Left cardiac atrium (tissue), 4 donors: Measurements from ENCODE around the gene SLAMF7. TPM values are rescaled to one million over a fixed set of nuclear protein-coding genes. Genes with fewer than 3 reads are reported as not detected.

Experiments
- ATAC-seq, 2 donors: fragments of 200-7000 bp; cut with Tn5 transposase; one replicate each; pipeline ENCODE4 v1.9.1; 2020; ENCODE audit warnings: mild to moderate bottlenecking in 2 of 2, moderate library complexity in 2 of 2
- DNase-seq: peaks from one replicate; pipeline ENCODE4 v3.0.0-alpha.2; 2020
- intact Hi-C, 2 donors: fragments of 100-400 bp; cut with DNase I; formaldehyde crosslinking; loops; one replicate each; pipeline versions ENCODE4 v1.14.1 to v1.15.1; 2022 to 2023
- total RNA-seq, 2 donors: library from RNA; stranded (reverse); fragmentation: NEBNext Ultra II Directional; extraction: Animal tissue kit (Norgen Biotek cat#: 25700); gene quantifications; one replicate each; pipeline ENCODE4 v1.2.1, GENCODE V29; 2021
- donor health status: DM: no; HTN: yes; CAD: no.
- donor health status: DM: no; HTN: yes; CAD: no; lungs with severe emphysema.
- donor health status: DM: yes; HTN: yes; CAD: no.
- donor health status: Dilated cardiomyopathy.

The SLAMF7 gene
- total RNA-seq, 2 donors from 2014 or later: 0.68 to 1.9 TPM

DNA sequence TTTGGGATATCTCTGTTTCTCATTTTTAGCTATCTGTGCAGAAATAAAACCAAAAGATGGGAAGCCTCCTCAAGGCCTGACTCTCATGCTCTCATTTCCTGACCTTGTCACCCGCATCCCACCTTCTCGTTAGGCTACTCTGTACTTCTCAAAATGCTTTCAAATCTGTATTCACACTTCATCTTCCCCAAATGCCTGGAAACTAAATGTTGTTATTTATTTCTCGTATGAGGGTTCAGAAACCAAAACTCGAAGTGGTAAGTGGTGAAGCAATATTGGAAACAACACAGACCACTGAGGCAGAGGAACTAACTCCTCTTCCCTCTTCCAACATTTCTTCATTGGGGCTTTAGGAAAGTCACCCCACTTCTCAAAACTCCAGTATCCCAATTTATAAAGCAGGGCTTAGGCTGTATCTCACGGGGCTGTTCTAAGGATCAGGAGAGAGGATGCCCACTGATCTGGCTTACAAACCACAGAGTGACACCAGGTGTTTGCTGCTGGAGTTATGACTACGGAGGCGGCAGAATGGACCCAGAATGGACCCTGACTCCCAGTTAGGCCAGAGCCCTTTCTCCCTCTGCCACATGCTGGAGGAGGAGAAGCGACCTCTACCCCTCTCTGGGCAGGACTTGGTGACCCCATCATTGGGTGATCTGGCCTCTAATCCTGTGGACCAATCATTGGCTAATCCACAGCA lies 3.5 kb downstream of the SLAMF7 start:
- intact Hi-C loops: no loop called here
- DNase-seq: no peak
- ATAC-seq: no peak

DNA sequence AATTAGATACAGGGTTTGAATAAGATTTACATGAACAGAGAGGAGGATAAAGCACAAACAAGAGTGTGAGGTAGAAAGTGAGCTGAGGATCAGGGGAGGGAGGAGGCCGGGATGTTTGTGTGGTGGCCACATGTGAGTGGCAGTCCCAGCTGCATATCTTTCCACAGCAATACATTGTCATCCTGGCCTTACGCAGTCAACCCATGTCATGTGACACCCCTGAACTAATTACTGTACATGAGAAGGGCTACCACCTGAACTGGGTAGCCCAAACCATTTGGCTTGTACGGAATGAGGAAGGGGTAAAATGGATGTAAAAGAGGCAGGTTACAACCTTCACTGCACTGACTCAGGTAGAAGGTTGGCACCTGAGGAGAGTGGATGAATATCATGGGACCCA lies 4.2 kb downstream of the SLAMF7 start:
- ATAC-seq: no peak
- intact Hi-C loops: no loop called here
- DNase-seq: no peak

DNA sequence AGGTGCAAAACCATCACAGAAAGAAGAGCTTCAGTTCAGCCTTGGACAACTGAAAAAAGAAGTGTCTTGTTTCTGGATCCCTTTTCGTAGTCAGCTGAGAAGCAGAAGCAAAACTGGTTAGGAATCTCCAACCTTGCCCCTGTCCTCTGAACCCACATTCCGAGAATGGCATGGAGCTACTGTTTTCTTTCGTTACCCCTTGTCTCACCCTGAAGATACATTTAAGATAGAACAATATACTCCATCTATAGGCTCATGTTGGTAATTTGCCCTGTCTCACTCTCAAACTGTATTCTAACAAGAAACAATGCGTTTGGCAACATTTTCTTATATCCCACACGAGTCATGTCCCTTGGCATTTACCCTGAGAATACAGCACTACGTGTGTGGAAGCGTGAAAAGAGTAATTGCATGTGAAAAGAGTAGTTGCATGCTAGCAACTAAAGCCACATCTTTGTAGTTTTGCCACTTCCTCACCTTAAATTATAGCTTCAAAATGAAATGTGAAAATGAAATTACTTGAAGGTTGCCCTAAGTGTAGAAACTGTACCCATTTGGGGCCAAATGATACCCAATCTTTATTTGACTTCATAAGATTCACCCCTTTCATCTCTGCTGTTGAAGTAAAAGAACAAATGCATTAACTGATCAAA lies 5.3 kb downstream of the SLAMF7 start:
- no peak for ATAC-seq
- intact Hi-C loops: no loop called here
- no peak for DNase-seq

DNA sequence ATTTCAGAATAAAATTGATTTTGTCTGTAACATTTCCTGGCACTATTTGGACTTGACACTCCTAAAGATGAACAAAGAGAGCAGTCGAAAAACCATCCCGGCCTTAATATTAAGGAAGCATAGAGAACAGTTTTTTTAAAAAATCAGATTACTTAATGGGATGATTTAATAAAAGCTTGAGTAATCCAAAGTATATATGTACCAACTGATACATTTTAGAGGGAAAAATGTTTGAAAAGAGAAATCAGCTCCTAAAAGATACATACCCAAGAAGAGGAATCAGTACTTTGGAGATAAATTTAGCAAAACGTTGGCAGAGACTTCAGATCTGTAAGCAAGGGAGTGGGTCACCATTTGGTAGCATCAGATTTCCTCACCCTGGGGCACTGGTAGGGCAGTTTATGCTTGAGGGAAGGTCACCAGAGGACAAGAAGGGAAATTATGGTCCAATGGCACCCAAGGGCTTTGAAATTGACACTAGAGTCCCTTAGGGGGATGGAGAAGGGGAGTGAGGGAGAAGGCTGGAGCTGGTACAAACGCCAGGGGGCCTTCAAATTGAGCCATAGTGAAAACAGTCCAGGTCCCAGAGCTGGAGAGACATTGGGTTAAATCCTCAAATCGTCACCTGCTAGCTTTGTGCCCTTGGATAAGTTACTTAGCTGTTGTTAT lies 5.9 kb downstream of the SLAMF7 start:
- DNase-seq: no peak
- ATAC-seq: no peak
- intact Hi-C loops: no loop called here

DNA sequence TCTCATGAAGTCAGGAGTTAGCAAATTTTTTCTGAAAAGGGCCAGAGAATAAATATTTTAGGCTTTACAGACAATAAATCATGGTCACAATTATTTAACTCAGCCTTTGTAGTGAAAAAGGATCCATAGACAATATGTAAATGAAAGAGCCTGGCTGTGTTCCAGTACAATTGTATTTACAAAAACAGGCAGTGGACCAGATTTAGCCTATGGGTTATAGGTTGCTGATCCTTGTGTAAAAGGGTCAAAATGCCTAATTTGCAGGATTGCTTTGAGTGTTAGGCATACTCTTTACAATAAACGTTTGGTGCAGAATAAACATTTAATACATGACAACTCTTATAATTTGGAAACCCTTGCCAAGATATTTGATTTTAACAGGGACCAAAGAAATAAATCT lies 6.5 kb downstream of the SLAMF7 start:
- intact Hi-C loops: no loop called here
- DNase-seq (no peak), ATAC-seq (no peak)

DNA sequence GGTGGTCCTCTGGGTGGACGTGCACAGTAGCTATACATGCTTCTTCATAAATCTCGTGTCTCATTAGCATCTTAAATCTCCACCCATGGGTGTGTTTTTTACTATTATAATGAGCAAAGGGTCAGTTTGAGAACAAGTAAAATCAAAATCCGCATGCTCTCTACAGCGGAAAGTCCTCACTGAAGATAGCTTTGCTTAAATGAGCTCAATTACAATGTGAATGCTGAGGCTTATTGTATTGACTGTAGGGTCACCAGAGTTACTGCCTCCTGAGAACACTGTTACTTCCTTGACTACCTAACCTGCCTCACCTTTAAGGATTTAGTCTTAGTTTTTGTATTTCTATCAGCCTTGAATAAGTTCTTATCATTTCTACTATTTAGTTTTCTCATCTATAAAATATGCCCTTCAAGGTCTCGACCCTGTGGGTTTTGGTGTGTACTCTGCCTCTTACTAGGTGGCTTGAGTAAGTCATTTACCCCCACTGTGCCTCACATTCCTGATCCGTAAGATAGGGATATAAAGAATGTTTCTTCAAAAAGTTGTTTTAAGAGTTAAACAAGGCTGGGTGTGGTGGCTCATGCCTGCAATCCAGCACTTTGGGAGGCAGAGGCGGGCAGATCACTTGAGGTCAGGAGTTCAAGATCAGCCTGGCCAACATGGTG lies 7.9 kb downstream of the SLAMF7 start:
- no peak for ATAC-seq
- intact Hi-C loops: no loop called here
- no peak for DNase-seq

DNA sequence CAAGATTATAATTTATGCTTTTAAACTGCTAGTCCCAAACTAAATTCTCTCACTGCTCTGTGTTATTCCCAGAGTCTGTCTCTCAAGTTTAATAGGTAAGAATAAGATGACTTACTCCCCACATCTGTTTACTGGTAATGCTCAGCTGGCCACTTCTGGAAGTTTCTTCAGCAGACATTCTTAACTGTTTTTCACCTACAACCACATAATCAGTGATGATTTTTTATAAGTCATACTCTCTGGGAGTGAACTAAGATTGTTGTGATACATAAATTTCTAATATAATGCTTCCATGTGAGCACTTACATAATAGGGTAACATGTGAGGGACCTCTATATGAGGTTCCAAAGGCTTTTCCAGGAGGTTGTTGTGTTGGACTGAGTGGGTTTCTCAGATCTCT lies 8.7 kb downstream of the SLAMF7 start:
- ATAC-seq (no peak), DNase-seq (no peak)
- intact Hi-C loops: no loop called here

DNA sequence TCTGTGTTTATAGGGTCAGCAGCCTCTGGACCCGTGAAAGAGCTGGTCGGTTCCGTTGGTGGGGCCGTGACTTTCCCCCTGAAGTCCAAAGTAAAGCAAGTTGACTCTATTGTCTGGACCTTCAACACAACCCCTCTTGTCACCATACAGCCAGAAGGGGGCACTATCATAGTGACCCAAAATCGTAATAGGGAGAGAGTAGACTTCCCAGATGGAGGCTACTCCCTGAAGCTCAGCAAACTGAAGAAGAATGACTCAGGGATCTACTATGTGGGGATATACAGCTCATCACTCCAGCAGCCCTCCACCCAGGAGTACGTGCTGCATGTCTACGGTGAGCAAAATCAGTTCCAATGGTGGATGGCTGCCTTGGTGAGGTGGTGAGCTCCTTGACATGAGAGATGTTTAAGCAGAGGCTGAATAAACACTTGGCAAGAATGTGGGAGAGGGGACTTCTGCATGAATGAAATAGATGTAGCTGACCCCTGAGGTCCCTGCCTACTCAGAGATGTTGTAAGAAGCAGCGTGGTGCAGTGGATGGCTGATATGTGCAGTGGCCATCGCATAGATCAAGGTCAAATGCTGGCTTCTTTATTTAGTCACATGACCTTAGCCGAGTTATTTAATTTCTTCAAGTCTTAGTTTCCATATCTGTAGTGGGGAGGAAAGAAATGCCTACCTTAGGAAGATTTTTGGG lies 9.3 kb downstream of the SLAMF7 start:
- ATAC-seq (peak in 1 of 2 donors; percentile 64), DNase-seq (no peak)
- intact Hi-C loops: no loop called here

DNA sequence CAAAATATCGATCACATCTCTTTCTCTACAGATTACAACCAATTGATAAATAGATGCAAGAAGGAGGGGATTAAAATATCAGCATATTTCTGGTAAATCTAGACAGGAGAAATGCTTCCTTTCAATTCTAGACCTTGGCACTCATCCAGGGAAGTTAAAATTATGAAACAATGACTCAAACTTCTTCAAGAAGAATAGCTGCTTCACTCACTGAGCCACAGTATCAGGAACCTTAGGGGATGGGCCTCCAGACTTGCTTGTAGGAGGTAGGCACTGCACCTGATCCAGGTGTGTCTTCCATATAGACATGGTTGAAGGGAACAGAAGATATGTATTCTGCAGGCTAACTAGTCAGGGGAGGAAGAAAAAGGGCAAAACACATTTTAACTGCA lies 9.8 kb downstream of the SLAMF7 start:
- DNase-seq (no peak), ATAC-seq (peak in 1 of 2 donors; percentile 21)
- intact Hi-C loops: no loop called here

DNA sequence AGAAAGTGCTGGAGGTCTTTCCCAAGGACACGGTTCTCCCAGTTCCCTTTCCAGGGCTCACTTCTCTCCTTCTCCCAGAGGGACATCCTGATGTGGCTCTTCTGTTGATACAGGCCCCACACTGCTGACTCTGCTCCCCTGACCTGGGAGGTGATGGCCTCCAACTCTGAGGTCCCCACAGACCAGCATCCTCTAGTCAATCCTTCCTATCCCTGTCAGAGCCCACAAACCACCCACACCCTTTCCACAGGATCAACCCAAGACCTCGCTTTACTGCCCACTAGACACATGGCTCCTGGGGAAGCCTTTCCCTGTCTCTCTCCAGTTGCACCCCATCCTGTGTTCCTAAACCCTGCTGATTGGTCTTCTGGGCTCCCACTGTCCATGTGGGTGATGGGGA lies 11.6 kb downstream of the SLAMF7 start:
- ATAC-seq (no peak), DNase-seq (no peak)
- intact Hi-C loops: no loop called here

DNA sequence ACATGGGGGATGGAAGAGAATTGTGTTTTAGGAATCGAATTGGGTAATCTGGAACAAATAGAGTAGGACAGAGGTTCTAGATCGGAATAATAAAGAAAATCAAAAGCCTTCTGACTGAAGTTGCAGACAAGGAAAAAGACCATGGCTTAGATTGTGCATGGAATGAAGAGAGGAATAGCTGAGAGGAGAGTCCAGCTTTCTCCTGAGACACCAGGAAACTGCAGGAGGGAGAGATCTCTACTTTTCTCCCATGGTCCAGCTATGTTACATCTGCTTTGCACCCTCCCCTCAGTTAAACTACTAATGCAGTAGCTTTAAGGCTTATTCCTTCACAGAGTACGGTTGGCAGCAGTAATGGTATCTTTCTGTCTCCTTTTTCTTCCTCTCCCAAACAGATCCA lies 13.4 kb downstream of the SLAMF7 start:
- intact Hi-C loops: no loop called here
- ATAC-seq (no peak), DNase-seq (no peak)

DNA sequence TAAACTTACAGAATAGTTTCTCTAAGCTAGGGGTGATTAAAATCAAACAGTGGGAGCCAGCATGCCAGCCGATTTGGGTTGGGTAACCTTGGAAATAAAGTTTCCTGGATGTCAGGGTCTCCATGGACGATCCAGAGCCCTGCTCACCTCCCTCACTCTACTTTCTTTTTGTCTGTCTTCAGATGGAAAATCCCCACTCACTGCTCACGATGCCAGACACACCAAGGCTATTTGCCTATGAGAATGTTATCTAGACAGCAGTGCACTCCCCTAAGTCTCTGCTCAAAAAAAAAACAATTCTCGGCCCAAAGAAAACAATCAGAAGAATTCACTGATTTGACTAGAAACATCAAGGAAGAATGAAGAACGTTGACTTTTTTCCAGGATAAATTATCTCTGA lies 13.9 kb downstream of the SLAMF7 start:
- intact Hi-C loops: no loop called here

DNA sequence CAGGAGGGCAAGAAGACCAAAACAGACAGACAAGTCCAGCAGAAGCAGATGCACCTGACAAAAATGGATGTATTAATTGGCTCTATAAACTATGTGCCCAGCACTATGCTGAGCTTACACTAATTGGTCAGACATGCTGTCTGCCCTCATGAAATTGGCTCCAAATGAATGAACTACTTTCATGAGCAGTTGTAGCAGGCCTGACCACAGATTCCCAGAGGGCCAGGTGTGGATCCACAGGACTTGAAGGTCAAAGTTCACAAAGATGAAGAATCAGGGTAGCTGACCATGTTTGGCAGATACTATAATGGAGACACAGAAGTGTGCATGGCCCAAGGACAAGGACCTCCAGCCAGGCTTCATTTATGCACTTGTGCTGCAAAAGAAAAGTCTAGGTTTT lies 14.5 kb downstream of the SLAMF7 start:
- intact Hi-C loops: no loop called here
- ATAC-seq (no peak), DNase-seq (no peak)

More for the DNA sequence above, 13.9 kb downstream of the SLAMF7 start:
- DNase-seq: no peak
- ATAC-seq: peak in 1 of 2 donors; percentile 89

DNA sequence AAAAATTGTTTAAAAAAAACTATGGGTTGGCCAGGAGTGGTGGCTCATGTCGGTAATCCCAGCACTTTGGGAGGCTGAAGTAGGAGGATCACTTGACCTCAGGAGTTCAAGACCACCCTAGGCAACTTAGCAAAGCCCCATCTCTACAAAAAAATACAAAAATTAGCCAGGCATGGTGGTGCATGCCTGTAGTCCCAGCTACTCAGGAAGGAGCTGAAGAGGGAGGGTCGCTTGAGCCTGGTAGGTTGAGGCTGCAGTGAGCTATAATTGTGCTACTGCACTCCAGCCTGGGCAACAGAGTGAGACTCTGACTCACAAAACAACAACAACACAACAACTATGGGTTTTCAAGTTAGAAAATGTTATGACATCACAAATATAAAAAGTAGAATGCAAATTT lies 16.4 kb downstream of the SLAMF7 start:
- no peak for ATAC-seq
- intact Hi-C loops: no loop called here
- DNase-seq: no peak

DNA sequence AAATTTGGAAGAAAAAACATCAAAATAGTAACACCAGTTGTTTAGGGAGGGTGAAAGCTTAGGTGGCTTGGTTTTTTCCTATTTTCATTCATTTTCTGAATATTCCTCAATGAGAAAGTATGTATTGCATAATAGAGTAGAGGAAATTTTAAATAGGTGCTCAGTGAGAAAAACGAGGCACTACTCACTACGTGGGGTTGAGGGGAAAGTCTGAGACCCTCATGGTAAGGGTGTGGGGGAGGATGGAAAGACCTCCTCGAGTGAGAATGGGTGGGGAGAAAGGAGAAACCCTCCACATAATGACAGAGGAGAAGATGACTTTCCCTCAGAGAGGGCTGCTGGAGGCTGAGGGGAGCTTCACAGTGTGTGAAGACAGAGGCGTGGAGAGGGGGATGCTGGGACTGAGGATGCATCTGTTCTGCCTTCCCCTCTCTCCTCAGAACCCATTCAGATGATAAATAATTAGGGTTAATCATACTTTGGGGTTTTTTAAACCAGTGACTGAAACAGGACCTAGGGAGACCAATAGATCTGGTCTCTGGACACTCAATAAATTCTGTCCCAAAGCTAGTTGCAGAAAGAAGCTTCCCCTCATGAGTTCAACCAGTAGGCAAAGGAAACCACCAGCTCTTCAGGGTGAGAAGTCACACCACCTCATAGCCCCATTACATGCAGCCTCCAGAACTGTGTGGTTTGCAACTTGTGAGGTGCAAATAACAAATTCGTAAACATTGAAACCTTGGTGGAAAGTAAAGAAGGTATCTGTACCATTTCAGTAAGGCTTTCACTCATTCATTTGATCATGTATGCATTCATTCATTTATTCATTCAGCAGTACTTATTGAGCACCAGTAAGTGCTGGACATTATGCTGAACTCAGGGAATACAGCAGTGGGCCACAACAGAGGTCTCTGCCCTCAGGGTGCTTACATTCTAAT lies 17.1 kb downstream of the SLAMF7 start:
- DNase-seq (no peak), ATAC-seq (peak in 1 of 2 donors; percentile 50)
- intact Hi-C loops: no loop called here

DNA sequence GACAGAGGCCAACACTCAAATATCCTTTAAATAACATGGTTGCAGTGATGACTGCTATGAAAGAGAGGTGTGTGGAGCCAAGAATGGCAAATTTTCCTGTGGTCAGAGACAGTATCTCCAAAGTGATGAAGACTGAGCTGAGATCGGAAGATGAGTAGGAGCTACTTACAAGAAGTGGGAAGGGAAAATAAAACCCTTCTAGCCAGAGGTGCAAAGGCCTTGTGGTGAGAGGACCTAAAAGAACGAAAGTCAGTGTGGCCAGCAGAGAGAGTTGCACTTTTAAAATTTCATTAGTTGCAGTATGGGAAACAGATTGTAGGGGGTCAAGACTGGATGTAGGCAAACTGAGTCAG lies 17.8 kb downstream of the SLAMF7 start:
- intact Hi-C loops: no loop called here
- ATAC-seq: no peak
- DNase-seq: no peak

DNA sequence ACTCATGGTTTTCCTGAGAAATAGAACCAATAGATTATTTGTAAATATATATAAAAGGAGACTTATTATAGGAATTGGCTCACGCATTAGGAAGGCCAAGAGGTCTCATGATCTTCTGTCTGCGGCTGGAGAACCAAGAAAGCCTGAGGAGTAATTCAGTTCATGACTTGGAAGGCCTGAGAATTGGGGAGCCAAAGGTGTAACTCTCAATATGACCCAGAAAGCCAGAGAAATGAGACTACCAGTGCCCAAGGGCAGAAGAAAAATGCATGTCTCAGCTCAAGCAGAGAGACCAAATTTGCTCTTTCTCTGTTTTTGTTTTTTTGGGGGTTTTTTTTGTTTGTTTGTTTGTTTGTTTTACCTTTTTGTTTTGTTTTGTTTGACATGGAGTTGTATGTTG lies 19.5 kb downstream of the SLAMF7 start:
- intact Hi-C loops: no loop called here
- ATAC-seq: no peak
- DNase-seq: no peak

DNA sequence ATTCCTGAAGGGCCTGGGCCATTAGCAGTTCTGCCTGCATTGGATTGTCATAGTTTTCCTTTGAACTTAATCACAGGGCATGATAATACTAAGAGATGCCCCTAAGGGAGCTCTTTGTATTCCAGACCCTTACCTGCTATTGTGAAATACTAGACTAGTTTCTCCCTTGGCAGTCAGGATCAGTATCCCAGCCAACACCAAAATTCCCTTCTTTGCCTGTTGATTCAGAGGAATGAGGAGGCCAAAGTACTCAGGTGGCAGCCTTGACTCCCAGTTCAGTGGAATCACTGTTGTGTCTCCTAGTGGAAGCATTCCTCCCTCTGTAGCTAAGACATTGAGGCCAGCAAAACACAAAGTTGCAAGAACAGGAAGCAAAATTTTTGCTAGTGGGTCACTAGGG lies 20.7 kb downstream of the SLAMF7 start:
- ATAC-seq: no peak
- intact Hi-C loops: no loop called here
- no peak for DNase-seq

DNA sequence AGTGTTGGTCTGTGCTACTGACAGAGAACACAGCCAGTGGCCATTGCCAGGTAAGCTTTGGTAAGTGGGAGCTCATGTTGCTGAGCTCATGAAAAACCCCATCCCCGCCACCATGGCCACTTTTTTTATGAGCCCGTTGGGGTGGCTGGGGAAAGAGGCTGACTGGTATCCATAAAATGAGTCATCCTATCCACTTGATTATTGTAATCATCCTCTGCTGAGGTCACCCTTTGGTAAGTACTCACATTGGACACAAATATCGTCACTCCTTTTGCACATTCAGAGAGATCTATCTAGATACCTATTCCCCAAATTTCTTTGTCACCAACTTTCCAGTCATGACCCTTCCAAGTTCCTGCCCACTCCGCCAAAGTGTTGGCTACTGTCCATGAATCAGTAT lies 22.0 kb downstream of the SLAMF7 start:
- intact Hi-C loops: no loop called here
- no peak for ATAC-seq
- DNase-seq: no peak
